ENCODE measurements around the gene DLX4. TPM values are rescaled to one million over a fixed set of nuclear protein-coding genes. Genes with fewer than 3 reads are reported as not detected.

Gene DLX4
- total RNA-seq, 1 donor from 2014 or later: 2.4 TPM

- H3K9me3 Mint-ChIP-seq (ENCODE audit: low read depth): no peaks in the 10 kb centered on the region
- DNase-seq (ENCODE audit: low spot score, unreplicated experiment): no peak
- peak overlapping the region; percentile 72 for H3K27ac Mint-ChIP-seq
- peaks cover 17% of the 10 kb centered on the region for H3K4me1 Mint-ChIP-seq (ENCODE audit: low read depth)
- no peaks in the 10 kb centered on the region for H3K36me3 Mint-ChIP-seq (ENCODE audit: insufficient read depth)
- TF ChIP-seq CTCF (IDR thresholded peaks at IDR 0.05; ENCODE audit: unreplicated experiment): no peak
- peaks cover 82% of the 10 kb centered on the region for H3K27me3 Mint-ChIP-seq
- H3K4me3 Mint-ChIP-seq (ENCODE audit: low read depth): no peak overlapping the region
Measured at GRCh38 chr17:49964769-49965523, 4.0 kb upstream of the DLX4 start.

GRCh38 chr17:49965524-49965909 is 3.5 kb upstream of the DLX4 start:
- Mint-ChIP-seq H3K27ac (no peak overlapping the region), H3K27me3 (peaks cover 87% of the 10 kb centered on the region), H3K4me3 (ENCODE audit: low read depth) (no peak overlapping the region), H3K4me1 (ENCODE audit: low read depth) (peaks cover 17% of the 10 kb centered on the region), H3K9me3 (ENCODE audit: low read depth) (no peaks in the 10 kb centered on the region), H3K36me3 (ENCODE audit: insufficient read depth) (no peaks in the 10 kb centered on the region)
- no peak for TF ChIP-seq CTCF (IDR thresholded peaks at IDR 0.05; ENCODE audit: unreplicated experiment)
- no peak for DNase-seq (ENCODE audit: low spot score, unreplicated experiment)

- H3K4me3 Mint-ChIP-seq (ENCODE audit: low read depth): no peak overlapping the region
- no peak for DNase-seq (ENCODE audit: low spot score, unreplicated experiment)
- no peak for TF ChIP-seq CTCF (IDR thresholded peaks at IDR 0.05; ENCODE audit: unreplicated experiment)
- no peak overlapping the region for H3K27ac Mint-ChIP-seq
- H3K27me3 Mint-ChIP-seq: peaks cover 93% of the 10 kb centered on the region
- peaks cover 18% of the 10 kb centered on the region for H3K4me1 Mint-ChIP-seq (ENCODE audit: low read depth)
- H3K36me3 Mint-ChIP-seq (ENCODE audit: insufficient read depth): no peaks in the 10 kb centered on the region
- no peaks in the 10 kb centered on the region for H3K9me3 Mint-ChIP-seq (ENCODE audit: low read depth)
Measured at GRCh38 chr17:49966767-49967166, 2.2 kb upstream of the DLX4 start.

- Mint-ChIP-seq H3K36me3 (ENCODE audit: insufficient read depth) (no peaks in the 10 kb centered on the region), H3K27ac (no peak overlapping the region), H3K4me1 (ENCODE audit: low read depth) (peaks cover 18% of the 10 kb centered on the region), H3K4me3 (ENCODE audit: low read depth) (no peak overlapping the region), H3K9me3 (ENCODE audit: low read depth) (no peaks in the 10 kb centered on the region), H3K27me3 (peaks cover 94% of the 10 kb centered on the region)
- no peak for DNase-seq (ENCODE audit: low spot score, unreplicated experiment)
- no peak for TF ChIP-seq CTCF (IDR thresholded peaks at IDR 0.05; ENCODE audit: unreplicated experiment)
Measured at GRCh38 chr17:49967205-49967604, 1.8 kb upstream of the DLX4 start.

GRCh38 chr17:49967621-49968404 is 1.2 kb upstream of the DLX4 start:
- no peak for TF ChIP-seq CTCF (IDR thresholded peaks at IDR 0.05; ENCODE audit: unreplicated experiment)
- no peak for DNase-seq (ENCODE audit: low spot score, unreplicated experiment)
- Mint-ChIP-seq H3K27me3 (peaks cover 94% of the 10 kb centered on the region), H3K36me3 (ENCODE audit: insufficient read depth) (no peaks in the 10 kb centered on the region), H3K27ac (no peak overlapping the region), H3K4me3 (ENCODE audit: low read depth) (peak overlapping the region; percentile 64), H3K9me3 (ENCODE audit: low read depth) (no peaks in the 10 kb centered on the region), H3K4me1 (ENCODE audit: low read depth) (peaks cover 18% of the 10 kb centered on the region)

Measured in progenitor cell of endocrine pancreas (in vitro differentiated cells).